Right renal pelvis (tissue), 4 donors: ENCODE data around the gene LRFN5. TPM values are rescaled to one million over a fixed set of nuclear protein-coding genes. Genes with fewer than 3 reads are reported as not detected.
"Not testable (repeated sequence)": the region's sequence is repeated elsewhere in the genome, so short reads cannot be mapped to it uniquely, and the experiment has no call there.

Source experiments
- DNase-seq, 4 donors: peaks; one replicate each; pipeline ENCODE4 v3.0.0-alpha.2; 2013; ENCODE audit warnings: low read depth in 4 of 4, low spot score in 3 of 4, missing footprints in 1 of 4
- polyA plus RNA-seq, 4 donors: library from polyadenylated mRNA; unstranded; fragments of 120-200 nt; gene quantifications; one replicate each; pipeline ENCODE4 v1.2.1, GENCODE V29; 2013; ENCODE audit not compliant: insufficient read length in 4 of 4

LRFN5 gene
- polyA plus RNA-seq = 10 to 100 TPM in 2 of 4 donors, 1 to 10 TPM in 2; 8.4 to 14.0 (median 10.9) TPM

DNA sequence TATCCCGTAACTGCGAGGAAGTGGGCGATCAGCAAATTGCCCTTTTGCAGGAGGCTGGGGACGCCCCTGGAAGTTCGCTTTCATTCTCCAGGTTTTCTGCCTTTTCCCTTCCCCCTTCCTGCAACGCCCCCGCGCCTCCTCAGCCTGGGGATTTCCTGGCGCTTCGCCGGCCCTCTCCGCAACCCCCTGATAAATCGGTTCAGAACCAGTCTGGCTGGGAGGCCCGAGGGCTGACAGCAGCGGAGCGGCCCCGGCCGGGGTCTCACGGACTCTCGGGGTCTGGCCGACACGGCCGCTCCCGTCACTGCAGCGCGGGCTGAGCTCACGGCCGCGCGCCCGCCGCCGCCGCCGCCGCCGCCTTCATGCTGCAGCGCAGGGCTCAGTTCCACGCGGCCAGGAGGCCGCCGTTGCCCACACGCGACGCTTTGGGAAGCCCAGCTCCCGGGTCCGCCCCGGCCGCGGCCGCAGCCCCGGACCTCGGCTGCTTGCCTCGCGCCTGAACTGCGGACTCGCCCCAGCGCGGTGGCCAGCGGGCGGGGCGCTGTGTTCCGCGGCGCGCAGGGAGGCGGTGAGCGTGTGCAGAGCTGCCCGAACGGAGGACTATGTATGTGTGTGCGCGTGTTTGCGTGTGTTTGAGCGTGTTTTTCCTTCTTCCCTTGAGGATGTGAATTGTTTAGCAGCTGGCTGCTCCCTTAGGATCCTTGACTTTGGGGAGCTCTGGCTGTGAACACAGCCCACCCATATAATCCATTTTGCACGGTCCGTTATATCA is at the start of gene LRFN5:
Gene LRFN5, plus strand, starts transcription at position 345 of the 772 bp plus-strand sequence.
- peak in 2 of 4 donors; percentile 55 to 60 for DNase-seq

- DNase-seq = no peak
Observed at GRCh38 chr14:41558490-41558889, 48.2 kb upstream of the LRFN5 start.

DNA sequence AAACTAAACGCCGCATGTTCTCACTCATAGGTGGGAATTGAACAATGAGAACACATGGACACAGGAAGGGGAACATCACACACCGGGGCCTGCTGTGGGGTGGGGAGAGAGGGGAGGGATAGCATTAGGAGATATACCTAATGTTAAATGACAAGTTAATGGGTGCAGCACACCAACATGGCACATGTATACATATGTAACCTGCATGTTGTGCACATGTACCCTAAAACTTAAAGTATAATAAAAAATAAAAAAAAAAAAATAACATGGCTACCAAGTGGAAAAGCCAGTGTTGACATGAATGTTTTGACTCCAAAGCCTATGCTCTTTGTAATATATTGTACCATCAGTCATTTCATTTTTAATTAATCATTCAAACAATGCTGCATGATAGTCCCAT is 39.8 kb upstream of the LRFN5 start:
- not testable (repeated sequence) for DNase-seq

- no peak for DNase-seq
Observed at GRCh38 chr14:41568979-41569378, 37.7 kb upstream of the LRFN5 start.

- DNase-seq = no peak
Observed at GRCh38 chr14:41570415-41571155, 36.1 kb upstream of the LRFN5 start.

DNA sequence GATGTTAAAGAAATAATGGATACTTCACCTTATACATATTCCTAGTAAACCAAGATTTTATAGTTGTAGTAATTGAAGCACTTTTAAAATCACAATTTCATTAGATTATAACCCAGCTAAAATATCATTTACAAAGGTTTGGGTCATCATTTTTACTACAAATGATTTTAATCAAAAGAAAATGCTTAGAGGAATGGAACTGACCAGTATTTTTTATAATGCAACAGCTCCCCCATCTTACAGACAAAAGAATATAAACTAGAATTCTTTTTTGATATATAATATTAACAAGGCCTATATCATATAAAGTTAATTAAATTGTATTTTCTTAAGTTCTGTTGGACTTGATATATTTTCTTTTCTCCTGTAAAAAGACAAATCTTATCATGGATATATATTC is 20.4 kb upstream of the LRFN5 start:
- no peak for DNase-seq

DNA sequence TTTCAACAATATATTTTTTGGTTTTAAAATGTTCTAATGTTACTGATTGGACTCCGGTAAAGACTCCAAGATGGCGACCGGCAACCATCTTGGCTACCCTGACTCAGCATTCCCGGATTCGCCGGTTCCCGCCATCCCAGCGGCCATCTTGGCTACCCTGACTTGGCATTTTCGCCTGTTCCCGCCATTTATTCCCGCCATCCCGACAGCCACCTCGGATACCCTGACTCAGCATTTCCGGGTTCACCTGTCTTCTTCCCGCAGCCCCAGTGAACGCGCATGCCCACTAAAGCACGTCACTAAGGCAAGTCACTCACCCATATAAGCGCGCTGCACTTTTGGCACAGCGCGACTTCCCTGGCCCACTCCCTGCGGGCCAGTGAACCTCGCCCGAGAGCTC is 9.0 kb upstream of the LRFN5 start:
- no peak for DNase-seq

DNA sequence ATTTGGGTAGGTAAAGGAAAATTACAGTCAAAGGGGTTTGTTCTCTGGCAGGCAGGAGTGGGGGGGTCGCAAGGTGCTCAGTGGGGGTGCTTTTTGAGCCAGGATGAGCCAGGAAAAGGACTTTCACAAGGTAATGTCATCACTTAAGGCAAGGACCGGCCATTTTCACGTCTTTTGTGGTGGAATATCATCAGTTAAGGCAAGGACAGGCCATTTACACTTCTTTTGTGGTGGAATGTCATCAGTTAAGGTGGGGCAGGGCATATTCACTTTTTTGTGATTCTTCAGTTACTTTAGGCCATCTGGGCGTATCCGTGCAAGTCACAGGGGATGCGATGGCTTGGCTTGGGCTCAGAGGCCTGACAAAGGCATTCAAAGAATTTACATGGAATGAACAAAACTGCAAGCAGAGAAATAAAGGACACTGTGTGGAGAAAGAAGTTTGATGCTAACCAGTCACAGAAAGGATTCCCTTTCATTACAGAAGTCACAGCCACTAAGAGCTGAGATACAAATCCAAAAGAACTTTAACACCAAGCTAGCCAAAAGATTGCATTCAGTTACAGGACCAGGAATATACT is 6.8 kb upstream of the LRFN5 start:
- DNase-seq = not testable (repeated sequence)

DNA sequence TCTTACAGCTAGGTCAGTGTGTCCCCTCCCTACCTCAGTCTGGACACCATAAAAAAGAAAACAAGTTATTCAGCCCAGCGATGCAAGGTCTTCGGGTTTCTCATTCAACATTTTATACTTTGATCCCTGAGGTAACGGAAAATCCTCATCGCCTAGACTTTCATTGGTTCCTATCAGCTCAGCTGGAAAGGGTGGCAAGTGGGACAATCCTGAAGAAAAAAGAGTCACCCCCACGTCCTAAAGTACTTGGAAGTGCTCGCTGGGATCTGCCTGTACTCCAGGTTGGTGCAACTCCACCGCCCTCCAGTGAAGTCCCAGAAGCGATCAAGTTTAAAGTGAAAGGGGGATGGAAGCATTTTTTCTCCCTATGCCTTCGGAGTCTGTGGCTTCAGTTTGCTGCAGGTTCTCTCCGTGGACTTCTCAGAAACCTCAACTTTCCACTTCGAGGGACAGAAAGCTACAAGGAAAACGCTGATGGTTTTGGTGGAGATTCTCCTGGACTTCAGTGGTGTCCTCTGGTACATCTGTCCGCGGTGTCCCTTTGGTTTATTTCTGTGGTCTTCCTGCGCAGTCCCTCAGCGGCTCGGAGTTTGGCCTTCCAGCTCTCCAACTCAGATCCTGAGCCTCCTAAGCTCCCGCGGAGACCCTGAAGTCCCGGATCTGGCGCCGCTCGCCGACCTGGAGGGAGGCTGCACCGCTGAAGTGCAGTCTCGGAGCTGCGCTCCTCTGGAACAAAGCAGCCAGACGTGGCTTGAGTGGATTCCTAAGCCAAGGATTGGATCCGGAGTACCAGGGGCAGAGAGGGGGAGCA is 1.8 kb upstream of the LRFN5 start:
- DNase-seq = peak in 3 of 4 donors; percentile 68 to 78 (median 76)

- peak in 2 of 4 donors; percentile 55 to 72 for DNase-seq
Observed at GRCh38 chr14:41605550-41606281, 960 bp upstream of the LRFN5 start.

DNA sequence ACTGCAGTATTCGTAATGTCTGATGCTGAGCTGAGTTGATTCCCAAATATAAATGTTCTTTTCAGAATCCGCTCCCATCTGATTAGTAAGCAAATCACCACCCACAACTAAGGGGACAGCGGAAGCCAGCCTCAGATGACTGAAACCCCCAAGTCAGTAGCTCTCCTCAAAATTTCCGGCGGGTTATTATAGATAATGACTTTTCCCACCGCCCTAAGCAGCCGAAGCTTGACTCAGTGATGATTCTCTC is 469 bp upstream of the LRFN5 start:
- DNase-seq = peak in 1 of 4 donors; percentile 56

GRCh38 chr14:41607304-41607775 is 664 bp downstream of the LRFN5 start:
- no peak for DNase-seq

- peak in 1 of 4 donors; percentile 31 for DNase-seq
Observed at GRCh38 chr14:41607966-41608663, 1.4 kb downstream of the LRFN5 start.

- DNase-seq = no peak
Observed at GRCh38 chr14:41608681-41609390, 2.2 kb downstream of the LRFN5 start.

GRCh38 chr14:41609704-41610183 is 3.1 kb downstream of the LRFN5 start:
- peak in 3 of 4 donors; percentile 56 to 76 (median 68) for DNase-seq

GRCh38 chr14:41615011-41615595 is 8.4 kb downstream of the LRFN5 start:
- DNase-seq = no peak

DNA sequence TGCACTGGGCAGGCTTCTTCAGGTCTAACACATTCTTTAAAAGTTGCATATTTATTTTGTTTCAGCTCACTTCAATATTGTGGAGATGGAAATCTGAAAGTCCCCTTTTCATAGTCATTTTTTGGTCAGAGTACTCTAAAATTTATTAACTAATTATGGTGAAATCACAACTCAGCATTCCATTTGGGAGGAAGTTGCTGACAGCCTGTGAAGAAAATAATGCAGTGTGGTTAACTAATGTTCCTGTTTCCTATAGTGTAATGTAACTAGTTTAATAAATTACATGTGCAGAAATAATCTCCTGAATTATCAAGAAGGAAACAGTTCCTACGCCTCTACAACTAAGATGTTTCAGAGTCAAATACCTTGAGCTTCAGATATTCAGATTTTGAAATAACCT is 17.1 kb downstream of the LRFN5 start:
- no peak for DNase-seq

DNA sequence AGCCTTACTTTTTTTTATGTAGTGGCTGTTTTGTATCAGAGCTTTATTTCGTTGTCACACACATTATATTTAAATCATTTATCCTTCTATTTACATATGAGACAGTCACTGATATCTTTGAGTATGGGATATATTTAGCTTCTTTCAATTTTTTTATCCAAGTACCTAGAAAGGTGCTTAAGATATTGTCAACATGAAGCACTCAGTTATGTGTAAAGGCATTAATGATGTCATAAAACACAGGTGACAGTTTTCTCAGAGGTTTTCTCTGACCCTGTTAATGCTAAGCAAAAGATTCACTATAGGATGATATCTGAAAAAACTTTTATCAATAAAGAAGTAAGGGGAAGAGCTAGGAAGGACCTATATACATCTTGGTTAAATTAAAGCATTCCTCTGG is 23.2 kb downstream of the LRFN5 start:
- no peak for DNase-seq
